Measurements from ENCODE around the gene MYBPC3.
"Not testable (repeated sequence)": the region's sequence is repeated elsewhere in the genome, so short reads cannot be mapped to it uniquely, and the experiment has no call there.

The MYBPC3 gene

GRCh38 chr11:47345890-47346563, 6.5 kb downstream of the MYBPC3 start:
- H3K36me3 ChIP-seq (ENCODE audit: control insufficient read depth, insufficient read depth, low read length): no peaks in the 10 kb centered on the region
- no peaks in the 10 kb centered on the region for H3K9me3 ChIP-seq (ENCODE audit: control insufficient read depth, insufficient read depth, low read depth, low read length)
- H3K9ac ChIP-seq (ENCODE audit: low read length): no peak overlapping the region
- H3K4me3 ChIP-seq (ENCODE audit: low read depth, low read length): no peak overlapping the region
- H3K27ac ChIP-seq (ENCODE audit: low read depth, low read length): no peak overlapping the region
- H3K4me1 ChIP-seq (ENCODE audit: control insufficient read depth, insufficient read depth, low read length): peaks cover 6% of the 10 kb centered on the region; the same call in 1 of the 2 replicates
- no peaks in the 10 kb centered on the region for H3K27me3 ChIP-seq (ENCODE audit: control insufficient read depth, insufficient read depth, low read length)

GRCh38 chr11:47342854-47343253, 9.6 kb downstream of the MYBPC3 start:
- Histone ChIP-seq H3K4me1 (ENCODE audit: control insufficient read depth, insufficient read depth, low read length) (no peaks in the 10 kb centered on the region), H3K9me3 (ENCODE audit: control insufficient read depth, insufficient read depth, low read depth, low read length) (no peaks in the 10 kb centered on the region), H3K4me3 (ENCODE audit: low read depth, low read length) (no peak overlapping the region), H3K27ac (ENCODE audit: low read depth, low read length) (no peak overlapping the region), H3K36me3 (ENCODE audit: control insufficient read depth, insufficient read depth, low read length) (no peaks in the 10 kb centered on the region), H3K9ac (ENCODE audit: low read length) (no peak overlapping the region), H3K27me3 (ENCODE audit: control insufficient read depth, insufficient read depth, low read length) (no peaks in the 10 kb centered on the region)

GRCh38 chr11:47342036-47342803, 10.3 kb downstream of the MYBPC3 start:
- Histone ChIP-seq H3K9ac (ENCODE audit: low read length) (no peak overlapping the region), H3K9me3 (ENCODE audit: control insufficient read depth, insufficient read depth, low read depth, low read length) (no peaks in the 10 kb centered on the region), H3K36me3 (ENCODE audit: control insufficient read depth, insufficient read depth, low read length) (no peaks in the 10 kb centered on the region), H3K27ac (ENCODE audit: low read depth, low read length) (no peak overlapping the region), H3K27me3 (ENCODE audit: control insufficient read depth, insufficient read depth, low read length) (no peaks in the 10 kb centered on the region), H3K4me3 (ENCODE audit: low read depth, low read length) (no peak overlapping the region), H3K4me1 (ENCODE audit: control insufficient read depth, insufficient read depth, low read length) (no peaks in the 10 kb centered on the region)

GRCh38 chr11:47340980-47341775, 11.3 kb downstream of the MYBPC3 start:
- Histone ChIP-seq H3K9ac (ENCODE audit: low read length) (no peak overlapping the region), H3K36me3 (ENCODE audit: control insufficient read depth, insufficient read depth, low read length) (no peaks in the 10 kb centered on the region), H3K4me3 (ENCODE audit: low read depth, low read length) (no peak overlapping the region), H3K27ac (ENCODE audit: low read depth, low read length) (no peak overlapping the region), H3K4me1 (ENCODE audit: control insufficient read depth, insufficient read depth, low read length) (no peaks in the 10 kb centered on the region), H3K27me3 (ENCODE audit: control insufficient read depth, insufficient read depth, low read length) (no peaks in the 10 kb centered on the region), H3K9me3 (ENCODE audit: control insufficient read depth, insufficient read depth, low read depth, low read length) (no peaks in the 10 kb centered on the region)

GRCh38 chr11:47340010-47340409, 12.5 kb downstream of the MYBPC3 start:
- no peak overlapping the region for H3K9ac ChIP-seq (ENCODE audit: low read length)
- H3K27me3 ChIP-seq (ENCODE audit: control insufficient read depth, insufficient read depth, low read length): no peaks in the 10 kb centered on the region
- H3K36me3 ChIP-seq (ENCODE audit: control insufficient read depth, insufficient read depth, low read length): no peaks in the 10 kb centered on the region
- H3K4me1 ChIP-seq (ENCODE audit: control insufficient read depth, insufficient read depth, low read length): no peaks in the 10 kb centered on the region
- H3K9me3 ChIP-seq (ENCODE audit: control insufficient read depth, insufficient read depth, low read depth, low read length): no peaks in the 10 kb centered on the region
- no peak overlapping the region for H3K27ac ChIP-seq (ENCODE audit: low read depth, low read length)
- H3K4me3 ChIP-seq (ENCODE audit: low read depth, low read length): no peak overlapping the region

GRCh38 chr11:47338396-47339241, 13.9 kb downstream of the MYBPC3 start:
- Histone ChIP-seq H3K9ac (ENCODE audit: low read length) (no peak overlapping the region), H3K27ac (ENCODE audit: low read depth, low read length) (no peak overlapping the region), H3K4me1 (ENCODE audit: control insufficient read depth, insufficient read depth, low read length) (no peaks in the 10 kb centered on the region), H3K9me3 (ENCODE audit: control insufficient read depth, insufficient read depth, low read depth, low read length) (no peaks in the 10 kb centered on the region), H3K36me3 (ENCODE audit: control insufficient read depth, insufficient read depth, low read length) (no peaks in the 10 kb centered on the region), H3K4me3 (ENCODE audit: low read depth, low read length) (no peak overlapping the region), H3K27me3 (ENCODE audit: control insufficient read depth, insufficient read depth, low read length) (no peaks in the 10 kb centered on the region)

GRCh38 chr11:47337229-47337924, 15.1 kb downstream of the MYBPC3 start:
- Histone ChIP-seq H3K4me3 (ENCODE audit: low read depth, low read length) (no peak overlapping the region), H3K4me1 (ENCODE audit: control insufficient read depth, insufficient read depth, low read length) (no peaks in the 10 kb centered on the region), H3K36me3 (ENCODE audit: control insufficient read depth, insufficient read depth, low read length) (no peaks in the 10 kb centered on the region), H3K27me3 (ENCODE audit: control insufficient read depth, insufficient read depth, low read length) (no peaks in the 10 kb centered on the region), H3K9me3 (ENCODE audit: control insufficient read depth, insufficient read depth, low read depth, low read length) (no peaks in the 10 kb centered on the region), H3K9ac (ENCODE audit: low read length) (no peak overlapping the region), H3K27ac (ENCODE audit: low read depth, low read length) (no peak overlapping the region)

- Histone ChIP-seq H3K9ac (ENCODE audit: low read length) (no peak overlapping the region), H3K27me3 (ENCODE audit: control insufficient read depth, insufficient read depth, low read length) (no peaks in the 10 kb centered on the region), H3K36me3 (ENCODE audit: control insufficient read depth, insufficient read depth, low read length) (no peaks in the 10 kb centered on the region), H3K4me1 (ENCODE audit: control insufficient read depth, insufficient read depth, low read length) (no peaks in the 10 kb centered on the region), H3K4me3 (ENCODE audit: low read depth, low read length) (no peak overlapping the region), H3K9me3 (ENCODE audit: control insufficient read depth, insufficient read depth, low read depth, low read length) (no peaks in the 10 kb centered on the region), H3K27ac (ENCODE audit: low read depth, low read length) (no peak overlapping the region)
These were observed 15.9 kb downstream of the MYBPC3 start for GRCh38 chr11:47336595-47336994.

- H3K9ac ChIP-seq (ENCODE audit: low read length): no peak overlapping the region
These were observed 16.8 kb downstream of the MYBPC3 start for GRCh38 chr11:47335733-47336132.

GRCh38 chr11:47334699-47335411, 17.6 kb downstream of the MYBPC3 start:
- H3K9ac ChIP-seq (ENCODE audit: low read length); H3K27ac ChIP-seq (ENCODE audit: low read depth, low read length); H3K4me1 ChIP-seq (ENCODE audit: control insufficient read depth, insufficient read depth, low read length); H3K9me3 ChIP-seq (ENCODE audit: control insufficient read depth, insufficient read depth, low read depth, low read length); H3K36me3 ChIP-seq (ENCODE audit: control insufficient read depth, insufficient read depth, low read length); H3K27me3 ChIP-seq (ENCODE audit: control insufficient read depth, insufficient read depth, low read length); H3K4me3 ChIP-seq (ENCODE audit: low read depth, low read length): not testable (repeated sequence)

More at GRCh38 chr11:47335733-47336132, 16.8 kb downstream of the MYBPC3 start:
- H3K27me3 ChIP-seq (ENCODE audit: control insufficient read depth, insufficient read depth, low read length): no peaks in the 10 kb centered on the region
- no peak overlapping the region for H3K4me3 ChIP-seq (ENCODE audit: low read depth, low read length)
- no peaks in the 10 kb centered on the region for H3K9me3 ChIP-seq (ENCODE audit: control insufficient read depth, insufficient read depth, low read depth, low read length)
- peaks cover under 1% of the 10 kb centered on the region; the same call in 1 of the 2 replicates for H3K36me3 ChIP-seq (ENCODE audit: control insufficient read depth, insufficient read depth, low read length)
- no peak overlapping the region for H3K27ac ChIP-seq (ENCODE audit: low read depth, low read length)
- H3K4me1 ChIP-seq (ENCODE audit: control insufficient read depth, insufficient read depth, low read length): no peaks in the 10 kb centered on the region
